ENCODE results near the gene ZNF536. TPM values are rescaled to one million over a fixed set of nuclear protein-coding genes. Genes with fewer than 3 reads are reported as not detected.

Gene ZNF536
- total and polyA plus RNA-seq, 2 donors from 2014 or later, result 0.19 to 0.25 TPM

DNA sequence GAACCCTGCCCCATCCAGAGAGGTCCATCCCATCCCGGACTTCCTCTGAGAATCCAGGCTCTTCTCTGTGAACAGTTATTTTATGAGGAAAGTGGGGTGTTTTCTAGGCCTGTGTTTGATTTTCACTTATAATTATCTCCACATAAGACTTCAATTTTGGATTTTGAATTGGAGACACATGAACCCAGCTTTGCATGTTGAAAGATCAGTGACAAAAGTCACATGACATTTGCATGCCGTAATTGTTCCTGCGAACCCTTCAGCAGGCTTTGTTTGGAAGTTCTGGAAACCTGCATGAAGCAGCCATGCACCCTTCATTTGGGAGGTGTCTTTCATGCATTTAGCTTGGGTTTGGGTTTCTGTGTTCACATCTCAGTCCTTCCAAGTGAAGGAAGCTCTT lies 44.9 kb upstream of the ZNF536 start:
- intact Hi-C loops (cut with DNase I), result no loop called here
- no peaks in the 10 kb centered on the region for H3K27me3 ChIP-seq (ENCODE audit: control insufficient read depth, insufficient read depth, low read length)
- FAIRE-seq, result no peak
- peak in 1 of 5 donors; percentile 3 for DNase-seq
- H3K4me1 ChIP-seq (ENCODE audit: control insufficient read depth in 2 of 3, insufficient read depth in 2 of 3, low read depth in 1 of 3, low read length in 3 of 3), result peaks cover 0 to 5% (median 0%) of the 10 kb centered on the region in 3 donors
- no peak for TF ChIP-seq CTCF (IDR thresholded peaks at IDR 0.05; ENCODE audit: borderline replicate concordance, extremely low read depth, insufficient read depth)
- no peak overlapping the region for H3K4me3 ChIP-seq (ENCODE audit: low read length in 3 of 3)
- H3K36me3 ChIP-seq (ENCODE audit: control insufficient read depth in 2 of 3, insufficient read depth in 3 of 3, low read length in 3 of 3), result no peaks in the 10 kb centered on the region
- no peak overlapping the region for H3K9ac ChIP-seq (ENCODE audit: low read length in 3 of 3)
- H3K9me3 ChIP-seq (ENCODE audit: control insufficient read depth in 2 of 3, insufficient read depth in 1 of 3, low read length in 3 of 3), result no peaks in the 10 kb centered on the region
- H3K27ac ChIP-seq (ENCODE audit: low read depth in 2 of 2, low read length in 2 of 2), result no peak overlapping the region

- Histone ChIP-seq H3K27me3 (ENCODE audit: control insufficient read depth, insufficient read depth, low read length) (no peaks in the 10 kb centered on the region), H3K9ac (ENCODE audit: low read length in 3 of 3) (no peak overlapping the region), H3K4me3 (ENCODE audit: low read length in 3 of 3) (no peak overlapping the region), H3K9me3 (ENCODE audit: control insufficient read depth in 2 of 3, insufficient read depth in 1 of 3, low read length in 3 of 3) (no peaks in the 10 kb centered on the region), H3K4me1 (ENCODE audit: control insufficient read depth in 2 of 3, insufficient read depth in 2 of 3, low read depth in 1 of 3, low read length in 3 of 3) (peaks cover 0 to 5% (median 0%) of the 10 kb centered on the region in 3 donors), H3K36me3 (ENCODE audit: control insufficient read depth in 2 of 3, insufficient read depth in 3 of 3, low read length in 3 of 3) (no peaks in the 10 kb centered on the region), H3K27ac (ENCODE audit: low read depth in 2 of 2, low read length in 2 of 2) (no peak overlapping the region)
- intact Hi-C loops (cut with DNase I), result no loop called here
- no peak for DNase-seq
- FAIRE-seq, result no peak
- no peak for TF ChIP-seq CTCF (IDR thresholded peaks at IDR 0.05; ENCODE audit: borderline replicate concordance, extremely low read depth, insufficient read depth)
Observed at GRCh38 chr19:30328096-30328495, 44.1 kb upstream of the ZNF536 start.

DNA sequence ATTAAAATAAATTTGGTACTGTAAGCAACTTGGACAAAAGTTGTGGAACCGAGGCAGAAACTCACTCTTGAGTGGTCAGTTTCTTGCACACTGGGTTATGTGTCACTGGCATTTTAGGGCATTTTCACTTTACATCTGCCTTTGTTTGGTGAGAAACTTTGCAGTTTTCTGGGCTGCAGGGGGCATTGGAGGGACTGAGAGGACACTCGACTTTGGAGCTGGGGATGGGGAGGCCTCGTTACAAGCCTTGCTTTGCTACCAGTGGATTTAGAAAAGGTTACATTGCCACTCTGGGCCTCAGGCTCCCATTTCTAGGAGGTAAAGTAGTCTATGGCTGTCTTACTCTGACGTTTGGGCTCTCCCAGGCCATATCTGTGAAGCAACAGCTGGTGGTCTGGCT lies 41.9 kb upstream of the ZNF536 start:
- no peak overlapping the region for H3K4me3 ChIP-seq (ENCODE audit: low read length in 3 of 3)
- FAIRE-seq (no peak), DNase-seq (peak in 1 of 5 donors; percentile 0)
- no peaks in the 10 kb centered on the region for H3K36me3 ChIP-seq (ENCODE audit: control insufficient read depth in 2 of 3, insufficient read depth in 3 of 3, low read length in 3 of 3)
- H3K27me3 ChIP-seq (ENCODE audit: control insufficient read depth, insufficient read depth, low read length), result no peaks in the 10 kb centered on the region
- peaks cover 0 to 4% (median 0%) of the 10 kb centered on the region in 3 donors for H3K4me1 ChIP-seq (ENCODE audit: control insufficient read depth in 2 of 3, insufficient read depth in 2 of 3, low read depth in 1 of 3, low read length in 3 of 3)
- intact Hi-C loops (cut with DNase I), result no loop called here
- no peak for TF ChIP-seq CTCF (IDR thresholded peaks at IDR 0.05; ENCODE audit: borderline replicate concordance, extremely low read depth, insufficient read depth)
- no peak overlapping the region for H3K27ac ChIP-seq (ENCODE audit: low read depth in 2 of 2, low read length in 2 of 2)
- H3K9ac ChIP-seq (ENCODE audit: low read length in 3 of 3), result no peak overlapping the region
- no peaks in the 10 kb centered on the region for H3K9me3 ChIP-seq (ENCODE audit: control insufficient read depth in 2 of 3, insufficient read depth in 1 of 3, low read length in 3 of 3)
